OCI-LY1 (cell line): ENCODE measurements around the gene NLRP13.

Source experiments
- H2AFZ ChIP-seq: fragments of 200-600 bp; sonication (generic), shearing (Covaris generic); 2 replicates; pipeline ENCODE4 v1.6.0; 2014; ENCODE audit warnings: antibody characterized with exemption, mild to moderate bottlenecking, low read length
- H3F3A ChIP-seq: fragments of 200-600 bp; sonication (generic), shearing (Covaris generic); 2 replicates; pipeline ENCODE4 v1.6.0; 2014; ENCODE audit warnings: mild to moderate bottlenecking, antibody characterized with exemption, low read length, moderate library complexity; ENCODE audit not compliant: insufficient read depth
- H3K27ac ChIP-seq: fragments of 200-600 bp; sonication (generic); 2 replicates; pipeline ENCODE4 v1.5.1; 2014; ENCODE audit warnings: low read length, mixed run types, mild to moderate bottlenecking, low read depth; ENCODE audit not compliant: poor library complexity, severe bottlenecking
- H3K27me3 ChIP-seq: fragments of 200-600 bp; sonication (generic); 2 replicates; pipeline ENCODE4 v1.6.0; 2014; ENCODE audit warnings: antibody characterized with exemption, mild to moderate bottlenecking, low read length, moderate library complexity; ENCODE audit not compliant: insufficient read depth
- H3K36me3 ChIP-seq: fragments of 200-600 bp; sonication (generic); 2 replicates; pipeline ENCODE4 v1.6.1; 2014; ENCODE audit warnings: mild to moderate bottlenecking, antibody characterized with exemption, low read length, moderate library complexity, mixed read lengths; ENCODE audit not compliant: insufficient read depth
- H3K4me1 ChIP-seq: fragments of 200-600 bp; sonication (generic); 2 replicates; pipeline ENCODE4 v1.5.1; 2014; ENCODE audit warnings: mild to moderate bottlenecking, low read length, moderate library complexity; ENCODE audit not compliant: insufficient read depth, severe bottlenecking
- H3K4me2 ChIP-seq: fragments of 200-600 bp; sonication (generic), shearing (Covaris generic); 2 replicates; pipeline ENCODE4 v1.6.1; 2014; ENCODE audit warnings: low read length
- H3K4me3 ChIP-seq: fragments of 200-600 bp; sonication (generic); 2 replicates; pipeline ENCODE4 v1.5.1; 2014; ENCODE audit warnings: low read length, low read depth, mild to moderate bottlenecking, mixed read lengths; ENCODE audit not compliant: poor library complexity, severe bottlenecking
- H3K79me2 ChIP-seq: fragments of 200-600 bp; shearing (Covaris generic); 2 replicates; pipeline ENCODE4 v1.6.1; 2016; ENCODE audit warnings: mixed run types, low read length, mixed read lengths; ENCODE audit not compliant: insufficient read depth
- H3K9ac ChIP-seq: fragments of 200-600 bp; sonication (generic), shearing (Covaris generic); 2 replicates; pipeline ENCODE4 v1.6.1; 2014; ENCODE audit warnings: mild to moderate bottlenecking, low read length, mixed read lengths
- H3K9me2 ChIP-seq: fragments of 200-600 bp; sonication (generic), shearing (Covaris generic); 2 replicates; pipeline ENCODE4 v1.6.1; 2014; ENCODE audit warnings: low read depth, mild to moderate bottlenecking, low read length, mixed read lengths
- H3K9me3 ChIP-seq: fragments of 200-600 bp; shearing (Covaris generic); 2 replicates; pipeline ENCODE4 v1.6.1; 2014; ENCODE audit warnings: low read length, mixed read lengths
- H4K20me1 ChIP-seq: fragments of 200-600 bp; sonication (generic), shearing (Covaris generic); 2 replicates; pipeline ENCODE4 v1.6.0; 2016; ENCODE audit warnings: mild to moderate bottlenecking, low read length; ENCODE audit not compliant: insufficient read depth
- CTCF ChIP-seq: fragments of 200-600 bp; sonication (generic), shearing (Covaris generic); IDR thresholded peaks from 2 replicates; pipeline ENCODE4 v1.5.1; 2017; ENCODE audit warnings: mild to moderate bottlenecking, antibody characterized with exemption, low read length, moderate library complexity, mixed read lengths
- EZH2 ChIP-seq: fragments of 200-600 bp; sonication (generic), shearing (Covaris generic); IDR thresholded peaks from 2 replicates; pipeline ENCODE4 v1.8.0; 2017; ENCODE audit warnings: borderline replicate concordance, mixed run types, mild to moderate bottlenecking, antibody characterized with exemption, low read length, moderate library complexity, mixed read lengths

The NLRP13 gene

GRCh38 chr19:55858969-55859368 is 73.2 kb downstream of the NLRP13 start:
- Histone ChIP-seq H2AFZ (no peak overlapping the region), H3F3A (no peaks in the 10 kb centered on the region), H3K79me2 (no peaks in the 10 kb centered on the region), H3K27me3 (peaks cover 6% of the 10 kb centered on the region; the same call in 1 of the 2 replicates), H3K27ac (no peak overlapping the region), H3K9me2 (no peaks in the 10 kb centered on the region), H3K4me3 (no peak overlapping the region), H3K9ac (no peak overlapping the region), H3K9me3 (no peaks in the 10 kb centered on the region), H3K4me2 (no peak overlapping the region), H3K36me3 (no peaks in the 10 kb centered on the region), H3K4me1 (no peaks in the 10 kb centered on the region), H4K20me1 (no peaks in the 10 kb centered on the region)
- no peak for TF ChIP-seq CTCF
- TF ChIP-seq EZH2, result no peak

GRCh38 chr19:55858401-55858800 is 73.7 kb downstream of the NLRP13 start:
- H3F3A ChIP-seq, result no peaks in the 10 kb centered on the region

GRCh38 chr19:55857974-55858373 is 74.2 kb downstream of the NLRP13 start:
- H3K27me3 ChIP-seq, result peaks cover 6% of the 10 kb centered on the region; the same call in 1 of the 2 replicates
- no peaks in the 10 kb centered on the region for H3K79me2 ChIP-seq
- no peaks in the 10 kb centered on the region for H3F3A ChIP-seq
- no peak overlapping the region for H3K4me3 ChIP-seq
- H3K9me3 ChIP-seq, result no peaks in the 10 kb centered on the region
- no peaks in the 10 kb centered on the region for H3K36me3 ChIP-seq
- no peaks in the 10 kb centered on the region for H3K4me1 ChIP-seq
- no peak overlapping the region for H2AFZ ChIP-seq
- H4K20me1 ChIP-seq, result no peaks in the 10 kb centered on the region
- no peak overlapping the region for H3K9ac ChIP-seq
- TF ChIP-seq CTCF (no peak), EZH2 (no peak)
- H3K4me2 ChIP-seq, result no peak overlapping the region
- H3K9me2 ChIP-seq, result no peaks in the 10 kb centered on the region
- H3K27ac ChIP-seq, result no peak overlapping the region

More at GRCh38 chr19:55858401-55858800, 73.7 kb downstream of the NLRP13 start:
- Histone ChIP-seq H3K27me3 (peaks cover 6% of the 10 kb centered on the region; the same call in 1 of the 2 replicates), H2AFZ (no peak overlapping the region), H3K36me3 (no peaks in the 10 kb centered on the region), H3K79me2 (no peaks in the 10 kb centered on the region), H3K4me2 (no peak overlapping the region), H3K4me1 (no peaks in the 10 kb centered on the region), H3K27ac (no peak overlapping the region), H3K9me3 (no peaks in the 10 kb centered on the region), H3K4me3 (no peak overlapping the region), H3K9me2 (no peaks in the 10 kb centered on the region), H4K20me1 (no peaks in the 10 kb centered on the region), H3K9ac (no peak overlapping the region)
- TF ChIP-seq CTCF (no peak), EZH2 (no peak)
